CD14-positive monocyte (primary cell): ENCODE data around the gene MLIP. TPM values are rescaled to one million over a fixed set of nuclear protein-coding genes. Genes with fewer than 3 reads are reported as not detected.

ENCODE experiments used
- DNase-seq, 3 donors: peaks; one replicate each; pipeline ENCODE4 v3.0.0-alpha.2; 2011 to 2022
- H2AFZ ChIP-seq: 2 replicates; pipeline ENCODE4 v1.6.0; 2012; ENCODE audit warnings: mild to moderate bottlenecking, low read depth, low read length, inconsistent platforms; ENCODE audit not compliant: insufficient read depth, poor library complexity, severe bottlenecking
- H3K27ac ChIP-seq, 2 donors: 1 replicate in 1 of 2; 2 replicates in 1 of 2; pipeline ENCODE4 v1.5.1; 2012 to 2013; ENCODE audit warnings: low read length in 2 of 2, control low read depth in 1 of 2, inconsistent platforms in 1 of 2, low read depth in 1 of 2, mild to moderate bottlenecking in 1 of 2
- H3K27me3 ChIP-seq, 2 donors: one replicate each; pipeline versions ENCODE4 v1.6.0 to v1.6.1; 2011 to 2013; ENCODE audit warnings: low read length in 2 of 2; ENCODE audit not compliant: control insufficient read depth in 2 of 2, insufficient read depth in 2 of 2
- H3K36me3 ChIP-seq, 2 donors: replicated peaks in 1 of 2; 1 replicate in 1 of 2; 2 replicates in 1 of 2; pipeline versions ENCODE4 v1.5.1 to v1.6.1; 2012 to 2013; ENCODE audit warnings: low read length in 2 of 2, control low read depth in 1 of 2, inconsistent platforms in 1 of 2, mild to moderate bottlenecking in 1 of 2; ENCODE audit not compliant: insufficient read depth in 2 of 2, control insufficient read depth in 1 of 2
- H3K4me1 ChIP-seq, 2 donors: 1 replicate in 1 of 2; 2 replicates in 1 of 2; pipeline versions ENCODE4 v1.5.1 to v1.6.1; 2012 to 2013; ENCODE audit warnings: low read length in 2 of 2, control low read depth in 1 of 2, inconsistent platforms in 1 of 2, mild to moderate bottlenecking in 1 of 2, moderate library complexity in 1 of 2; ENCODE audit not compliant: insufficient read depth in 2 of 2, control insufficient read depth in 1 of 2
- H3K4me2 ChIP-seq: replicated peaks from 2 replicates; pipeline ENCODE3; 2012; ENCODE audit warnings: low read length, moderate library complexity, mild to moderate bottlenecking; ENCODE audit not compliant: poor library complexity, severe bottlenecking; ENCODE audit errors: extremely low read depth
- H3K4me3 ChIP-seq, 3 experiments: fragments of 200-600 bp in 1 of 3; sonication (generic) in 1 of 3; replicated peaks in 1 of 3; 1 replicate in 2 of 3; 2 replicates in 1 of 3; pipeline ENCODE4 v1.5.1; 2011 to 2013; ENCODE audit warnings: low read length in 3 of 3, mild to moderate bottlenecking in 3 of 3, control low read depth in 2 of 3, low read depth in 2 of 3, inconsistent platforms in 1 of 3, moderate library complexity in 1 of 3
- H3K79me2 ChIP-seq: 2 replicates; pipeline ENCODE4 v1.6.0; 2012; ENCODE audit warnings: mild to moderate bottlenecking, control low read depth, inconsistent platforms, low read length, moderate library complexity; ENCODE audit not compliant: insufficient read depth
- H3K9ac ChIP-seq: 2 replicates; pipeline ENCODE4 v1.6.0; 2017; ENCODE audit warnings: low read length, mild to moderate bottlenecking; ENCODE audit not compliant: insufficient read depth, poor library complexity, severe bottlenecking
- H3K9me3 ChIP-seq, 2 donors: replicated peaks in 1 of 2; 1 replicate in 1 of 2; 2 replicates in 1 of 2; pipeline versions ENCODE4 v1.5.1 to v1.6.1; 2012 to 2013; ENCODE audit warnings: low read length in 2 of 2, control low read depth in 1 of 2; ENCODE audit not compliant: control insufficient read depth in 1 of 2, insufficient read depth in 1 of 2
- H4K20me1 ChIP-seq: 2 replicates; pipeline ENCODE4 v1.6.0; 2012; ENCODE audit warnings: mild to moderate bottlenecking, low read length, control low read depth, moderate library complexity; ENCODE audit not compliant: insufficient read depth
- H3K27ac Mint-ChIP-seq, 7 donors: one replicate each; pipeline ENCODE4 v1.8.0; 2020; ENCODE audit warnings: mild to moderate bottlenecking in 7 of 7, mixed read lengths in 7 of 7, moderate library complexity in 6 of 7, inconsistent platforms in 2 of 7
- H3K27me3 Mint-ChIP-seq, 3 donors: one replicate each; pipeline ENCODE4 v1.8.0; 2021 to 2022; ENCODE audit warnings: low read depth in 3 of 3, mild to moderate bottlenecking in 3 of 3, mixed read lengths in 3 of 3, moderate library complexity in 3 of 3, inconsistent platforms in 1 of 3
- H3K36me3 Mint-ChIP-seq, 2 donors: one replicate each; pipeline ENCODE4 v1.8.0; 2020; ENCODE audit warnings: mixed read lengths in 2 of 2, inconsistent platforms in 1 of 2, mild to moderate bottlenecking in 1 of 2
- H3K4me1 Mint-ChIP-seq: one replicate; pipeline ENCODE4 v1.8.0; 2020; ENCODE audit warnings: mild to moderate bottlenecking, mixed read lengths
- H3K4me3 Mint-ChIP-seq, 2 donors: one replicate each; pipeline ENCODE4 v1.8.0; 2020; ENCODE audit warnings: mild to moderate bottlenecking in 2 of 2, mixed read lengths in 2 of 2, moderate library complexity in 1 of 2
- H3K9me3 Mint-ChIP-seq, 7 donors: one replicate each; pipeline ENCODE4 v1.8.0; 2020 to 2022; ENCODE audit warnings: mixed read lengths in 7 of 7, mild to moderate bottlenecking in 6 of 7, moderate library complexity in 6 of 7, inconsistent platforms in 2 of 7
- CTCF ChIP-seq: fragments of 200-600 bp; IDR thresholded peaks from one replicate; pipeline ENCODE4 v1.8.0; 2022; ENCODE audit warnings: antibody characterized with exemption, mild to moderate bottlenecking
- WGBS: methylation state at CpG from one replicate; pipeline ENCODE4 v1.1.5; 2013; ENCODE audit warnings: missing lambda C conversion rate; ENCODE audit not compliant: insufficient coverage; 5-methylcytosine and 5-hydroxymethylcytosine counted together
- intact Hi-C, 2 donors: fragments of 100-400 bp; cut with micrococcal nuclease; formaldehyde crosslinking; loops; one replicate each; pipeline versions ENCODE4 v1.15.0 to v1.15.1; 2023
- polyA plus RNA-seq, 3 donors: library from polyadenylated mRNA; depleted of rRNA in 1 of 3; unstranded in 2 of 3; stranded (reverse) in 1 of 3; fragments of 300-500 nt in 2 of 3; fragments of >200 nt in 1 of 3; fragmentation: Illumina TruSeq in 2 of 3; gene quantifications; 1 replicate in 2 of 3; 2 replicates in 1 of 3; pipeline ENCODE4 v1.2.3, GENCODE V29; 2012 to 2021

MLIP gene
- polyA plus RNA-seq, 3 donors = not detected

- H3K27me3 Mint-ChIP-seq = peaks cover 0 to 3% (median 0%) of the 10 kb centered on the region in 3 donors
- no peaks in the 10 kb centered on the region for H3K4me1 Mint-ChIP-seq
- H3K4me2 ChIP-seq = no peak overlapping the region
- intact Hi-C loops = no loop called here
- H3K27ac ChIP-seq = no peak overlapping the region
- H3K36me3 Mint-ChIP-seq = no peaks in the 10 kb centered on the region
- H3K27me3 ChIP-seq = no peaks in the 10 kb centered on the region
- no peak for TF ChIP-seq CTCF
- H3K4me3 Mint-ChIP-seq = no peak overlapping the region
- H3K9me3 ChIP-seq = no peaks in the 10 kb centered on the region
- no peak for DNase-seq
- WGBS = 100% methylated on average over 1 of the region's 3 CpGs
- H3K79me2 ChIP-seq = no peaks in the 10 kb centered on the region
- H3K9me3 Mint-ChIP-seq = peaks cover 0 to 1% (median 0%) of the 10 kb centered on the region in 7 donors
- H2AFZ ChIP-seq = no peak overlapping the region
- H3K9ac ChIP-seq = no peak overlapping the region
- H3K4me1 ChIP-seq = no peaks in the 10 kb centered on the region
- H3K4me3 ChIP-seq = no peak overlapping the region
- no peaks in the 10 kb centered on the region for H4K20me1 ChIP-seq
- no peaks in the 10 kb centered on the region for H3K36me3 ChIP-seq
- no peak overlapping the region for H3K27ac Mint-ChIP-seq
Measured at GRCh38 chr6:54130179-54130578, 18.9 kb downstream of the MLIP start.

- H3K27ac ChIP-seq = no peak overlapping the region
- no peaks in the 10 kb centered on the region for H3K4me1 ChIP-seq
- H3K27me3 Mint-ChIP-seq = peaks cover 0 to 3% (median 0%) of the 10 kb centered on the region in 3 donors
- H3K9ac ChIP-seq = no peak overlapping the region
- H3K36me3 ChIP-seq = no peaks in the 10 kb centered on the region
- no peaks in the 10 kb centered on the region for H3K4me1 Mint-ChIP-seq
- H4K20me1 ChIP-seq = no peaks in the 10 kb centered on the region
- TF ChIP-seq CTCF = no peak
- no peaks in the 10 kb centered on the region for H3K27me3 ChIP-seq
- H3K4me3 Mint-ChIP-seq = no peak overlapping the region
- no peak overlapping the region for H3K4me2 ChIP-seq
- no CpG with 5 or more reads among the region's 2 CpGs for WGBS
- no peak for DNase-seq
- intact Hi-C loops = no loop called here
- H3K9me3 ChIP-seq = no peaks in the 10 kb centered on the region
- no peak overlapping the region for H3K27ac Mint-ChIP-seq
- no peaks in the 10 kb centered on the region for H3K79me2 ChIP-seq
- no peak overlapping the region for H2AFZ ChIP-seq
- H3K4me3 ChIP-seq = no peak overlapping the region
- no peaks in the 10 kb centered on the region for H3K36me3 Mint-ChIP-seq
- peaks cover 0 to 4% (median 0%) of the 10 kb centered on the region in 7 donors for H3K9me3 Mint-ChIP-seq
Measured at GRCh38 chr6:54132587-54132986, 21.3 kb downstream of the MLIP start.
